ENCODE results near the gene NPB. TPM values are rescaled to one million over a fixed set of nuclear protein-coding genes. Genes with fewer than 3 reads are reported as not detected.

The NPB gene
- total and polyA plus RNA-seq, 5 donors = 0.14 to 0.53 (median 0.32) TPM

DNA sequence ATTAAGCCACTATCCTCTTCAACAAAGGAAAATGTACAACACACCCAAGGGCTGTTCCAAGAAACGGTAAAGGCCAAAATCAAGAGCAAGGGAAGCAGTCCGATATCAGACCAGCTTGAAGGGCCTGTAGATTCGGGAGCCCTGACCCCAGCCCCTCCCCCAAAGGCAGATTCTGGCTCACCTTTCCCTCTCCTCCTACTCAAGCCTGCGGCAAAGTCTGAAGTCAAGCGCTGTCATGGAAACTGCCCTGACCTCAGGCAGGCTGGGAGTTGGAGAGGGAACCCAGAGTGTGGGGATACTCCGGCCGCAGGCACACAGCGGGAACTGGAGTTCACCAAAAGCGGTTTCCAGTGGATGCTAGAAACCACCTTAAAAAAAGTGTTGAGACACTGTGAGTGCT lies 12.4 kb upstream of the NPB start:
- DNase-seq (peak in 1 of 3 donors; percentile 24), ATAC-seq (no peak)
- Histone ChIP-seq H3K9me3 (ENCODE audit: control insufficient read depth, low read length) (no peaks in the 10 kb centered on the region), H3K27ac (ENCODE audit: low read length) (no peak overlapping the region), H3K4me1 (ENCODE audit: control insufficient read depth, insufficient read depth, low read length) (no peaks in the 10 kb centered on the region), H3K4me3 (ENCODE audit: low read length) (no peak overlapping the region), H3K27me3 (ENCODE audit: control insufficient read depth, insufficient read depth) (no peaks in the 10 kb centered on the region)
- WGBS = 88% methylated on average over 9 of the region's 9 CpGs
- intact Hi-C loops (cut with DNase I) = no loop called here

- Histone ChIP-seq H3K27me3 (ENCODE audit: control insufficient read depth, insufficient read depth) (no peaks in the 10 kb centered on the region), H3K27ac (ENCODE audit: low read length) (peak overlapping the region; percentile 27), H3K4me1 (ENCODE audit: control insufficient read depth, insufficient read depth, low read length) (no peaks in the 10 kb centered on the region), H3K9me3 (ENCODE audit: control insufficient read depth, low read length) (no peaks in the 10 kb centered on the region), H3K4me3 (ENCODE audit: low read length) (peak overlapping the region; percentile 99)
- DNase-seq (peak in 1 of 3 donors; percentile 50), ATAC-seq (no peak)
- WGBS = 8% methylated on average over 69 of the region's 69 CpGs
- intact Hi-C loops (cut with DNase I) = no loop called here
Observed at GRCh38 chr17:81890447-81891302, 11.4 kb upstream of the NPB start.

GRCh38 chr17:81891303-81891552 lies 10.8 kb upstream of the NPB start:
- Histone ChIP-seq H3K27me3 (ENCODE audit: control insufficient read depth, insufficient read depth) (no peaks in the 10 kb centered on the region), H3K9me3 (ENCODE audit: control insufficient read depth, low read length) (no peaks in the 10 kb centered on the region), H3K4me3 (ENCODE audit: low read length) (peak overlapping the region; percentile 99), H3K4me1 (ENCODE audit: control insufficient read depth, insufficient read depth, low read length) (no peaks in the 10 kb centered on the region), H3K27ac (ENCODE audit: low read length) (peak overlapping the region; percentile 27)
- intact Hi-C loops (cut with DNase I) = no loop called here
- WGBS = under 1% methylated on average over 40 of the region's 40 CpGs
- ATAC-seq = no peak
- DNase-seq = no peak

DNA sequence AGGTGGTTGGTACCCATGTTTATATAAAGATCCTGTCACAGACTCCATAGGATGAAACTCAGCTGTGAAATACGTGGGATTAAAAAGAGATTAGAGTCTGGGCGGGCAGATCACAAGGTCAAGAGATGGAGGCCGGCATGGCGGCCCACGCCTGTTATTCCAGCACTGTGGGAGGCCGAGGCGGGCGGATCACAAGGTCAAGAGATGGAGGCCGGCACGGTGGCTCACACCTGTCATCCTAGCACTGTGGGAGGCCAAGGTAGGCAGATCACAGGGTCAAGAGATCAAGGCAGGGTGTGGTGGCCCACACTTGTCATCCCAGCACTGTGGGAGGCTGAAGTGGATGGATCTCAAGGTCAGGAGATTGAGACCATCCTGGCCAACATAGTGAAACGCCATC lies 6.6 kb upstream of the NPB start:
- H3K27me3 ChIP-seq (ENCODE audit: control insufficient read depth, insufficient read depth) = no peaks in the 10 kb centered on the region
- intact Hi-C loops (cut with DNase I) = no loop called here
- H3K9me3 ChIP-seq (ENCODE audit: control insufficient read depth, low read length) = no peaks in the 10 kb centered on the region
- H3K27ac ChIP-seq (ENCODE audit: low read length) = no peak overlapping the region
- no peaks in the 10 kb centered on the region for H3K4me1 ChIP-seq (ENCODE audit: control insufficient read depth, insufficient read depth, low read length)
- 92% methylated on average over 11 of the region's 11 CpGs for WGBS
- no peak for ATAC-seq
- no peak overlapping the region for H3K4me3 ChIP-seq (ENCODE audit: low read length)
- DNase-seq = peak in 1 of 3 donors; percentile 39

DNA sequence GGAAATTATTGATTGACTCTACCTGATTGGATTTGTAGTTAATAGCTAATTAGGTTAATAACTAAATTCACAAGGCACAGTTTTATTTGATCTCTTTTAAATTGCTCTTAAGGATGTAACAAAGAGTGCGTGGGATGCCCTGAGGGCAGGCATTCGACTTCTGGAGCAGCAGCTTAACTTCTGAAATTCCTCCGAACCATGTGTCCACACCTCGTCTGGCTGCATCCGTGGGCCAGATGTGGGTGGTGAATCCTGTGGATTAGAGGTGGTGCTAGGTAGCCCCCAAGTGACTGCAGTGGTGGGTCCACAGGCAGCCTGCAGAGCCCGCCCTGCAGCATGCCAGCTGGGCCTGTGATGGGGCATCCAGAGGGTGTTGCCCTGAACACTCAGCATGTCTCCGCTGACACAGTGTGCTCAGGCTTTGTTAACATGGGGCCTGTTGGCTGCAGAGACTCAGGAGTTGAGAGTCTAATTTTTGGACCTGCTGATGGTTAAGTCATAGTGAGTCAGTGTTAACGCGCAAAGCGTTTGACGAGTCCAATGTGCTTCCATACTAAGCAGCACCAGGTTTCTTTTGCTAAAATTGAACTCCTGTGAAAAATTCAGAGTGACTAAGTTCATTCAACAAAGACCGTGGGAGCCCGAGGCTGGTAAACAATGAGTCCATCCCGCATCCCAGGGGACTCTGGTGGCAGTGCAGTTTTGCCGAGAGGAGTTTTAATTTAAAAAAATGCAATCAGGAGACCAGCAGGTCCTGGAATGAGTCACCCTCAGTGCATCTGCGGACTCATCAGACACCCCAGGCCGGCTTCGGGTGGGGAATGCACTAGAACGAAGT lies 3.8 kb upstream of the NPB start:
- intact Hi-C loops (cut with DNase I) = no loop called here
- ATAC-seq (no peak), DNase-seq (peak in 1 of 3 donors; percentile 24)
- no peaks in the 10 kb centered on the region for H3K9me3 ChIP-seq (ENCODE audit: control insufficient read depth, low read length)
- no peaks in the 10 kb centered on the region for H3K4me1 ChIP-seq (ENCODE audit: control insufficient read depth, insufficient read depth, low read length)
- no peaks in the 10 kb centered on the region for H3K27me3 ChIP-seq (ENCODE audit: control insufficient read depth, insufficient read depth)
- H3K27ac ChIP-seq (ENCODE audit: low read length) = no peak overlapping the region
- 88% methylated on average over 19 of the region's 19 CpGs for WGBS
- no peak overlapping the region for H3K4me3 ChIP-seq (ENCODE audit: low read length)

DNA sequence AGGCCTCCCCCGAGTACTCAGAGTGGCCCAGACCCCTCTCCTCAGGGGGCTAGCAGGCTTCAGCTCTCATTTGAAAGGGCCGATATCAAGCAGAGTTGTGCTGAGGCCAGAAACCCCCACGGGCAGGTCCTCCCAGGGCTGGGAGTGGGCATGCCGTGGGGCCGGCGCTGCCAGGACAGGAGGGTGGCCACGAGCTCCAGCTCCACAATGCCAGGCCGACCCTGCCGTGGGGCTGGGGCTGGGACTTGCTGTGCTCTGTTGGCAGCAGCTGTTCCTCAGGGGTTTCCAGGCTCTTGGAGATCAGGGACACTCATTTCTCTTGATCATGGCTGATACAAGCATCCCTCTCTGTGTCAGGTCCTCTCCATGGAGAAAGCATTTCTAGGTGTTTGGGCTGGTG lies 3.2 kb upstream of the NPB start:
- 92% methylated on average over 9 of the region's 9 CpGs for WGBS
- H3K4me3 ChIP-seq (ENCODE audit: low read length) = no peak overlapping the region
- ATAC-seq (no peak), DNase-seq (no peak)
- intact Hi-C loops (cut with DNase I) = no loop called here
- no peak overlapping the region for H3K27ac ChIP-seq (ENCODE audit: low read length)
- no peaks in the 10 kb centered on the region for H3K9me3 ChIP-seq (ENCODE audit: control insufficient read depth, low read length)
- no peaks in the 10 kb centered on the region for H3K27me3 ChIP-seq (ENCODE audit: control insufficient read depth, insufficient read depth)
- no peaks in the 10 kb centered on the region for H3K4me1 ChIP-seq (ENCODE audit: control insufficient read depth, insufficient read depth, low read length)

DNA sequence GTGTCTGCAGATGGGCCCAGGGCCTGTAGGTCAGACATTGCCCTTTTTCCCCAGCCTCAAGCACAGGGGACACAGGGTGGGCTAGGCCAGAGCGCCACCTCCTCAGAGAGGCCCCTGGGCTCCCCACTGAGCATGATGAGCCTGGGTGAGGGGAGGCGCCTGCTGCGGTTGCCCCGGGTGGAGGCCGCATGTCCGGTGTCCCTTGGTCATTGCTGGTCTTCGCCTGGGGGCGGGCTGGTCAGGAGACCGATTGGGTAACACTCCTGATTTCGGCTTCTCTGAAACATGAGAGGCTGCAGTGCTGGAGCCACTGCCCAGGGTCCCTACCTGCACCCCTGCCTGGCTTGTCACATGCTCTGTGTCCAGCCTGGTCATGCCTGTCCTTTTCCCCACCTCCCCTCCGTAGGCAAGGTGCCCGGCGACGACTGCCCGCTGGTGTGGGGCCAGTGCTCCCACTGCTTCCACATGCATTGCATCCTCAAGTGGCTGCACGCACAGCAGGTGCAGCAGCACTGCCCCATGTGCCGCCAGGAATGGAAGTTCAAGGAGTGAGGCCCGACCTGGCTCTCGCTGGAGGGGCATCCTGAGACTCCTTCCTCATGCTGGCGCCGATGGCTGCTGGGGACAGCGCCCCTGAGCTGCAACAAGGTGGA lies 2.4 kb upstream of the NPB start:
- Histone ChIP-seq H3K4me1 (ENCODE audit: control insufficient read depth, insufficient read depth, low read length) (no peaks in the 10 kb centered on the region), H3K27me3 (ENCODE audit: control insufficient read depth, insufficient read depth) (no peaks in the 10 kb centered on the region), H3K27ac (ENCODE audit: low read length) (no peak overlapping the region), H3K9me3 (ENCODE audit: control insufficient read depth, low read length) (no peaks in the 10 kb centered on the region), H3K4me3 (ENCODE audit: low read length) (no peak overlapping the region)
- DNase-seq = peak in 1 of 3 donors; percentile 32
- intact Hi-C loops (cut with DNase I) = no loop called here
- ATAC-seq = no peak
- WGBS = 92% methylated on average over 22 of the region's 22 CpGs

- intact Hi-C loops (cut with DNase I) = no loop called here
- Histone ChIP-seq H3K27ac (ENCODE audit: low read length) (no peak overlapping the region), H3K4me1 (ENCODE audit: control insufficient read depth, insufficient read depth, low read length) (no peaks in the 10 kb centered on the region), H3K9me3 (ENCODE audit: control insufficient read depth, low read length) (no peaks in the 10 kb centered on the region), H3K4me3 (ENCODE audit: low read length) (no peak overlapping the region), H3K27me3 (ENCODE audit: control insufficient read depth, insufficient read depth) (no peaks in the 10 kb centered on the region)
- DNase-seq (peak in 1 of 3 donors; percentile 33), ATAC-seq (no peak)
- 82% methylated on average over 18 of the region's 18 CpGs for WGBS
Observed at GRCh38 chr17:81900181-81900820, 1.7 kb upstream of the NPB start.

DNA sequence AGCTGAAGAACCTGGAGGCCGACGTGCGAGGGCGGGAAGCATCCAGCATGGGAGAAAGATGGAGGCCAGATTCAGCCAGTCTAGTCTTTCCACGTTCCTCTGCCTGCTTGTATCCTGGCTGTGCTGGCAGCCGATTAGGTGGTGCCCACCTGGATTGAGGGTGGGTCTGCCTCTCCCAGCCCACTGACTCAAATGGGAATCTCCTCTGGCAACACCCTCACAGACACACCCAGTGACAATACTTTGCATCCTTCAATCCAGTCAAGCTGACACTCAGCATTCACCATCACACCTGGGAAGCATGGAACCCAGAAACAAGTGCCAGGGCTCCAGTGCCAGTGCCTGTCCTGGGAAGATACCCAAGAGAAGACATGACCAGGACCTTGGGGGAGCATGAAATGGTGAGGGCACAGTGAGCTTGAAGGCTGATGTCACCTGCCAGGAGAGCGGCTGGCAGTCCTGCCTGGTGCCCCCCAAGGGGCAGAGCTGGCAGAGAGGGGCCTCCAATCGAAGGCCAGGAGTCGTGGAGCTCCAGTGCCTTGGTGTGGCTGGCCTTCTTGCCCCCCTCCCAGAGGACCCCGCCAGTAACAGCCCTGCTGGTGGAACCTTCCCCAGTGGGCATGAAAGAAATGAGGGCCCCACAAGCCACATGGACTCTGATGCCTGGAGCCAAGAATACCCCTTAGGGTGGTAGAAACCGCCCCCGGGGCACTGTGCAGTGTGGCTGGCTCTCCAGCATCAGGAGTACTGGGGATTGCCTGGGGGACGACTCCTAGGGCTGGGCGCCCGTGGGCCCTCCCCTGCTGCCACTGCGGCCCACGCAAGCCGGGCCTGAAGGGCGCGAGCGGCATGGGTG lies 643 bp upstream of the NPB start:
- ATAC-seq (peak in 1 of 2 donors; percentile 1), DNase-seq (peak in 1 of 3 donors; percentile 32)
- Histone ChIP-seq H3K27ac (ENCODE audit: low read length) (no peak overlapping the region), H3K4me1 (ENCODE audit: control insufficient read depth, insufficient read depth, low read length) (no peaks in the 10 kb centered on the region), H3K9me3 (ENCODE audit: control insufficient read depth, low read length) (no peaks in the 10 kb centered on the region), H3K27me3 (ENCODE audit: control insufficient read depth, insufficient read depth) (no peaks in the 10 kb centered on the region), H3K4me3 (ENCODE audit: low read length) (peak overlapping the region; percentile 8)
- intact Hi-C loops (cut with DNase I) = no loop called here
- 47% methylated on average over 21 of the region's 21 CpGs for WGBS

Measured in right cardiac atrium (tissue), 5 donors.